ENCODE data around the gene TYROBP.
"Not testable (repeated sequence)": the region's sequence is repeated elsewhere in the genome, so short reads cannot be mapped to it uniquely, and the experiment has no call there.

The TYROBP gene

GRCh38 chr19:35898499-35898809 is 9.6 kb downstream of the TYROBP start:
- no peak for DNase-seq

GRCh38 chr19:35897706-35898451 is 10.2 kb downstream of the TYROBP start:
- no peak for DNase-seq

GRCh38 chr19:35896643-35897040 is 11.5 kb downstream of the TYROBP start:
- no peak for DNase-seq

- DNase-seq: no peak
Measured at GRCh38 chr19:35895911-35896642, 12.0 kb downstream of the TYROBP start.

GRCh38 chr19:35894342-35894741 is 13.8 kb downstream of the TYROBP start:
- no peak for DNase-seq

- not testable (repeated sequence) for DNase-seq
Measured at GRCh38 chr19:35891819-35892218, 16.3 kb downstream of the TYROBP start.

GRCh38 chr19:35890113-35890650 is 17.9 kb downstream of the TYROBP start:
- no peak for DNase-seq

- DNase-seq: no peak
Measured at GRCh38 chr19:35889370-35890112, 18.6 kb downstream of the TYROBP start.

GRCh38 chr19:35888398-35888797 is 19.7 kb downstream of the TYROBP start:
- no peak for DNase-seq

- no peak for DNase-seq
Measured at GRCh38 chr19:35887197-35887596, 20.9 kb downstream of the TYROBP start.

- DNase-seq: no peak
Measured at GRCh38 chr19:35885904-35886303, 22.2 kb downstream of the TYROBP start.

- DNase-seq: no peak
Measured at GRCh38 chr19:35885225-35885738, 22.8 kb downstream of the TYROBP start.

GRCh38 chr19:35883882-35884281 is 24.2 kb downstream of the TYROBP start:
- no peak for DNase-seq

- DNase-seq: peak; percentile 80
Measured at GRCh38 chr19:35882114-35882832, 25.8 kb downstream of the TYROBP start.

- peak; percentile 61 for DNase-seq
Measured at GRCh38 chr19:35879770-35880317, 28.3 kb downstream of the TYROBP start.

- no peak for DNase-seq
Measured at GRCh38 chr19:35879068-35879467, 29.0 kb downstream of the TYROBP start.

GRCh38 chr19:35874392-35874930 is 33.6 kb downstream of the TYROBP start:
- DNase-seq: no peak

GRCh38 chr19:35872180-35872579 is 35.9 kb downstream of the TYROBP start:
- DNase-seq: no peak

- DNase-seq: no peak
Measured at GRCh38 chr19:35871611-35872010, 36.5 kb downstream of the TYROBP start.

GRCh38 chr19:35870798-35871197 is 37.3 kb downstream of the TYROBP start:
- DNase-seq: no peak

GRCh38 chr19:35870124-35870736 is 37.9 kb downstream of the TYROBP start:
- DNase-seq: peak; percentile 9

Measured in CD4-positive, alpha-beta T cell treated with Interleukin-4 for 4 hours (primary cell).